ENCODE results near the gene PIH1D1. TPM values are rescaled to one million over a fixed set of nuclear protein-coding genes. Genes with fewer than 3 reads are reported as not detected.
"Not testable (repeated sequence)": the region's sequence is repeated elsewhere in the genome, so short reads cannot be mapped to it uniquely, and the experiment has no call there.

PIH1D1 gene
- polyA plus RNA-seq, 1 donor from 2014 or later, result 145 TPM

DNA sequence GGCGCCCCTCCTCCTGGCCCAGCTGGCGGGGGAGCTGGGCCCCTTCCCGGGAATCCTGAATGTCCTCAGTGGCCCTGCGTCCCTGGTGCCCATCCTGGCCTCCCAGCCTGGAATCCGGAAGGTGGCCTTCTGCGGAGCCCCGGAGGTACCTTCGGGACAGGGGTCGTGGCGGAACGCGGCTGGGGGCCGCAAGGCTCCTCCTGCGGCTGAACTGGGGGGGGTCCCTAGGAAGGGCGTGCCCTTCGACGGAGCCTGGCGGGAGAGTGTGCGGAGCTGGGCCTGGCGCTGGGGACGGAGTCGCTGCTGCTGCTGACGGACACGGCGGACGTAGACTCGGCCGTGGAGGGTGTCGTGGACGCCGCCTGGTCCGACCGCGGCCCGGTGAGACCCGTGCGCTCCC, 10.0 kb upstream of the PIH1D1 start:
- no peaks in the 10 kb centered on the region for H3F3A ChIP-seq (ENCODE audit: insufficient read depth, low read length, poor library complexity, severe bottlenecking)
- no peak overlapping the region for H3K4me3 ChIP-seq (ENCODE audit: low read length)
- H3K27me3 ChIP-seq (ENCODE audit: insufficient read depth, low read depth, low read length), result no peaks in the 10 kb centered on the region
- H4K20me1 ChIP-seq (ENCODE audit: insufficient read depth), result no peaks in the 10 kb centered on the region
- no peak overlapping the region for H3K27ac ChIP-seq (ENCODE audit: low read length)
- H3K36me3 ChIP-seq (ENCODE audit: insufficient read depth, low read length), result no peaks in the 10 kb centered on the region
- no peak overlapping the region for H2AFZ ChIP-seq (ENCODE audit: low read depth, low read length)
- no peaks in the 10 kb centered on the region for H3K9me2 ChIP-seq (ENCODE audit: insufficient read depth, low read length)
- H3K9ac ChIP-seq (ENCODE audit: low read length), result no peak overlapping the region
- H3K4me2 ChIP-seq (ENCODE audit: low read length), result no peak overlapping the region
- TF ChIP-seq TAF1 (IDR thresholded peaks at IDR 0.05; ENCODE audit: low read depth) (no peak), RAD21 (conservative IDR thresholded peaks at IDR 0.05) (no peak), REST (IDR thresholded peaks at IDR 0.05; ENCODE audit: borderline replicate concordance) (no peak), MXI1 (conservative IDR thresholded peaks at IDR 0.05; ENCODE audit: poor library complexity, severe bottlenecking) (no peak), POLR2AphosphoS5 (IDR thresholded peaks at IDR 0.05) (no peak), EP300 (conservative IDR thresholded peaks at IDR 0.05; ENCODE audit: poor library complexity, severe bottlenecking) (no peak), EZH2 (IDR thresholded peaks at IDR 0.05; ENCODE audit: borderline replicate concordance, insufficient read depth, low read length, poor library complexity, severe bottlenecking) (no peak), CTCF (IDR thresholded peaks at IDR 0.05; ENCODE audit: poor library complexity, severe bottlenecking) (no peak), SMC3 (conservative IDR thresholded peaks at IDR 0.05; ENCODE audit: poor library complexity) (no peak)
- H3K79me2 ChIP-seq (replicated peaks; ENCODE audit: insufficient read depth, low read length), result no peaks in the 10 kb centered on the region
- no peaks in the 10 kb centered on the region for H3K9me3 ChIP-seq (ENCODE audit: low read length)

DNA sequence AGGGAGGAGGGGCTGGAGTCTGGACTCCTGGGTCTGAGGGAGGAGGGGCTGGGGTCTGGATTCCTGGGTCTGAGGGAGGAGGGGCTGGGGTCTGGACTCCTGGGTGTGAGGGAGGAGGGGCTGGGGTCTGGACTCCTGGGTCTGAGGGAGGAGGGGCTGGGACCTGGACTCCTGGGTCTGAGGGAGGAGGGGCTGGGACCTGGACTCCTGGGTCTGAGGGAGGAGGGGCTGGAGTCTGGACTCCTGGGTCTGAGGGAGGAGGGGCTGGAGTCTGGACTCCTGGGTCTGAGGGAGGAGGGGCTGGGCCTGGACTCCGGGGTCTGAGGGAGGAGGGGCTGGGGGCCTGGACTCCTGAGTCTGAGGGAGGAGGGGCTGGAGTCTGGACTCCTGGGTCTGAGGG, 9.5 kb upstream of the PIH1D1 start:
- H4K20me1 ChIP-seq (ENCODE audit: insufficient read depth); H3K79me2 ChIP-seq (replicated peaks; ENCODE audit: insufficient read depth, low read length); H3K27me3 ChIP-seq (ENCODE audit: insufficient read depth, low read depth, low read length); H3K36me3 ChIP-seq (ENCODE audit: insufficient read depth, low read length); H3K9ac ChIP-seq (ENCODE audit: low read length); H3K4me2 ChIP-seq (ENCODE audit: low read length); H3F3A ChIP-seq (ENCODE audit: insufficient read depth, low read length, poor library complexity, severe bottlenecking); H3K4me3 ChIP-seq (ENCODE audit: low read length); H3K27ac ChIP-seq (ENCODE audit: low read length); H3K9me3 ChIP-seq (ENCODE audit: low read length); H3K9me2 ChIP-seq (ENCODE audit: insufficient read depth, low read length); H2AFZ ChIP-seq (ENCODE audit: low read depth, low read length): not testable (repeated sequence)

GRCh38 chr19:49459388-49459787, 7.8 kb upstream of the PIH1D1 start:
- H3K27ac ChIP-seq (ENCODE audit: low read length), result no peak overlapping the region
- no peaks in the 10 kb centered on the region for H3F3A ChIP-seq (ENCODE audit: insufficient read depth, low read length, poor library complexity, severe bottlenecking)
- no peak overlapping the region for H3K4me3 ChIP-seq (ENCODE audit: low read length)
- no peaks in the 10 kb centered on the region for H3K9me2 ChIP-seq (ENCODE audit: insufficient read depth, low read length)
- H3K9me3 ChIP-seq (ENCODE audit: low read length), result no peaks in the 10 kb centered on the region
- no peak overlapping the region for H2AFZ ChIP-seq (ENCODE audit: low read depth, low read length)
- no peaks in the 10 kb centered on the region for H3K79me2 ChIP-seq (replicated peaks; ENCODE audit: insufficient read depth, low read length)
- TF ChIP-seq EZH2 (IDR thresholded peaks at IDR 0.05; ENCODE audit: borderline replicate concordance, insufficient read depth, low read length, poor library complexity, severe bottlenecking) (no peak), POLR2AphosphoS5 (IDR thresholded peaks at IDR 0.05) (no peak), MXI1 (conservative IDR thresholded peaks at IDR 0.05; ENCODE audit: poor library complexity, severe bottlenecking) (no peak), SMC3 (conservative IDR thresholded peaks at IDR 0.05; ENCODE audit: poor library complexity) (no peak)
- no peak overlapping the region for H3K9ac ChIP-seq (ENCODE audit: low read length)
- no peaks in the 10 kb centered on the region for H4K20me1 ChIP-seq (ENCODE audit: insufficient read depth)
- H3K4me2 ChIP-seq (ENCODE audit: low read length), result no peak overlapping the region
- H3K27me3 ChIP-seq (ENCODE audit: insufficient read depth, low read depth, low read length), result no peaks in the 10 kb centered on the region
- no peaks in the 10 kb centered on the region for H3K36me3 ChIP-seq (ENCODE audit: insufficient read depth, low read length)
